Subcutaneous abdominal adipose tissue (tissue), 5 donors: ENCODE data around the gene PDYN.

ENCODE experiments used
- H3K27ac ChIP-seq: one replicate; pipeline ENCODE4 v1.7.0; 2013; ENCODE audit warnings: low read depth, mild to moderate bottlenecking, inconsistent platforms, low read length, moderate library complexity
- H3K27me3 ChIP-seq, 5 donors: one replicate each; pipeline ENCODE4 v1.7.0; 2013; ENCODE audit warnings: low read length in 5 of 5, inconsistent platforms in 1 of 5; ENCODE audit not compliant: control insufficient read depth in 5 of 5, insufficient read depth in 4 of 5
- H3K36me3 ChIP-seq, 5 donors: one replicate each; pipeline ENCODE4 v1.7.0; 2013; ENCODE audit warnings: low read length in 5 of 5; ENCODE audit not compliant: control insufficient read depth in 5 of 5, insufficient read depth in 5 of 5
- H3K4me1 ChIP-seq, 5 donors: one replicate each; pipeline ENCODE4 v1.7.0; 2013; ENCODE audit warnings: low read length in 5 of 5, mild to moderate bottlenecking in 3 of 5, moderate library complexity in 1 of 5; ENCODE audit not compliant: control insufficient read depth in 5 of 5, insufficient read depth in 5 of 5
- H3K4me3 ChIP-seq, 5 donors: one replicate each; pipeline ENCODE4 v1.7.0; 2013; ENCODE audit warnings: low read length in 5 of 5, low read depth in 1 of 5
- H3K9ac ChIP-seq, 5 donors: one replicate each; pipeline ENCODE4 v1.7.0; 2013; ENCODE audit warnings: low read length in 5 of 5, mild to moderate bottlenecking in 4 of 5, moderate library complexity in 3 of 5
- H3K9me3 ChIP-seq, 5 donors: one replicate each; pipeline ENCODE4 v1.7.0; 2013; ENCODE audit warnings: low read length in 5 of 5; ENCODE audit not compliant: control insufficient read depth in 5 of 5
- donor health status: healthy.
- donor health status: healthy.
- donor health status: healthy.
- donor health status: healthy.
- donor health status: healthy.

PDYN gene

DNA sequence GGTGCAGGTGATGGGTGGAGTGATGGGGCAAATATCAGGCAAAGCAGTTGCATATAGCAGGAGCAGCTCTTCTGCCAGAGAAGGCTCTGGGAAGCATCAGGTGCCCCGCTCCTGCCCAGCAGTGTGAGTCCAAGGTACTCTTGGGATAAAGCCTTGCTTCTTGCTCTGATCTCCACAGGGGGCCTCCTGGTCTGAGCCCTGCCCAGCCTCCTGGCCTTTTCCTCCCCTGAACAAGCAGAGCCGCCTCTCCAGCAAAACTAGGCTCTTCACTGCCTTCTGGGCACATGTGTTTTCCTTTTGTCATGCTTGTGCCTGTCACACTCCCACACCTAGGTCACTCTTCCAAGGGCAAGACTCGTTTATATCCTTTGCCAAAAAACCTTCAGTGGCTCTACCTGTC is 64.4 kb downstream of the PDYN start:
- Histone ChIP-seq H3K27ac (no peak overlapping the region), H3K9me3 (no peaks in the 10 kb centered on the region), H3K36me3 (peaks cover 0 to 74% (median 45%) of the 10 kb centered on the region in 5 donors), H3K4me1 (peaks cover 2 to 22% (median 9%) of the 10 kb centered on the region in 5 donors), H3K9ac (no peak overlapping the region), H3K27me3 (no peaks in the 10 kb centered on the region), H3K4me3 (no peak overlapping the region)

DNA sequence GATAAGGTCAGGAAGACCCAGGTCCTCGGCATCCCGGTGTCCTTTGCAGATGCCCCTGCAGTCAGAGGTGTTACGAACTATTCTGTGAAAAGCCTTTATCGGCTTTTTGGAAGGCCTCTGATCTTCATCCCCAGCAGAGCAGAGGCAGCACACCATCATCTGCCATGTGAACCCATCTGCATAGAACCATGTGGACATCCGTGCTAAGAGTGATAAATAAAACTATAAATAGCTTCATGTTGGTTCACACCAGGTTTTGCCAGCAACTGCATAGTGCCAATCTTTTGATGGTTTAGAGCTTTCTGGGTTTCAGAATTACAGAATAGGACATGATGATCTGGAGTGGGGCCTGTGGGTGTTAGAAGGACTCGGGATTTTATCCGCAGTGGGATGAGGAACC is 65.1 kb downstream of the PDYN start:
- Histone ChIP-seq H3K4me3 (no peak overlapping the region), H3K4me1 (peaks cover 0 to 18% (median 9%) of the 10 kb centered on the region in 5 donors), H3K36me3 (peaks cover 0 to 81% (median 52%) of the 10 kb centered on the region in 5 donors), H3K27ac (no peak overlapping the region), H3K9ac (no peak overlapping the region), H3K27me3 (no peaks in the 10 kb centered on the region), H3K9me3 (no peaks in the 10 kb centered on the region)
